ENCODE data around the gene DTNBP1.

Gene DTNBP1

DNA sequence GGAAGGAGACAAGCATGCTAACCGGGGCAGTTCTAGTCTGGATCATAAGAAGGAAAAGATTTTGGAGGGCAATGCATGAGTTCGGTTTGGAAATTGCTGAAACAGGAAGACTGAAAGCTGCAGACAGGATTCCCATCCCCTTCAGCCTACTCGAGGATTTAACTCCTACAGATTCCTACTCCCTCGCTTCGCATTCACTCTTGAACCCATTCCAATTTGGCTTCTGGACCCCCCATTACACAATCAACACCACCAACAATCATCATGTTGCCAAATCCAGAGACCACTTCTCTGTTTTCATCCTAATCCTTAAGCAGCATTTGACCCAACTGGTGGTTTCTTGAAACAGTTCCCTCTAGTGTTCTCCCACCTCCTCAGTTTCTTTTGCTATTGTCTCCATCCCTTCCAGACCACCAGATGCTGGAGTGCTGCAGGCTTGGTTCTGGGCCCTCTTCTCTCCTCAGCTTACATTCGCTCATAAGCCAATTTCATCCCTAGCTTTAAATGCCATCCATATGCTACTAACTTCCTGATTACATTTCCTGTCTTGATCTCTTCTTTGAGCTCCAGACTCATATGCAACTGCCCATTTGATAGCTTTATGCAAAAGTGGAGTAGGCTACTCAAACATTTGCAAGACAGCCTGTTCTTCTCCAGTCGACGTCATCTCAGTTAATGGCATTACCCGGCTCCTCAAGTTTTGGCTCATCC lies 66.5 kb downstream of the DTNBP1 start:
- H3K4me3 ChIP-seq (ENCODE audit: low read depth, low read length): no peak overlapping the region
- in situ Hi-C loops (cut with HindIII; ENCODE audit: low sequenced_read_pairs): no loop called here
- no peak for TF ChIP-seq CTCF (IDR thresholded peaks at IDR 0.05; ENCODE audit: low read depth, low read length)
- DNase-seq (ENCODE audit: low read depth, low spot score): no peak

DNA sequence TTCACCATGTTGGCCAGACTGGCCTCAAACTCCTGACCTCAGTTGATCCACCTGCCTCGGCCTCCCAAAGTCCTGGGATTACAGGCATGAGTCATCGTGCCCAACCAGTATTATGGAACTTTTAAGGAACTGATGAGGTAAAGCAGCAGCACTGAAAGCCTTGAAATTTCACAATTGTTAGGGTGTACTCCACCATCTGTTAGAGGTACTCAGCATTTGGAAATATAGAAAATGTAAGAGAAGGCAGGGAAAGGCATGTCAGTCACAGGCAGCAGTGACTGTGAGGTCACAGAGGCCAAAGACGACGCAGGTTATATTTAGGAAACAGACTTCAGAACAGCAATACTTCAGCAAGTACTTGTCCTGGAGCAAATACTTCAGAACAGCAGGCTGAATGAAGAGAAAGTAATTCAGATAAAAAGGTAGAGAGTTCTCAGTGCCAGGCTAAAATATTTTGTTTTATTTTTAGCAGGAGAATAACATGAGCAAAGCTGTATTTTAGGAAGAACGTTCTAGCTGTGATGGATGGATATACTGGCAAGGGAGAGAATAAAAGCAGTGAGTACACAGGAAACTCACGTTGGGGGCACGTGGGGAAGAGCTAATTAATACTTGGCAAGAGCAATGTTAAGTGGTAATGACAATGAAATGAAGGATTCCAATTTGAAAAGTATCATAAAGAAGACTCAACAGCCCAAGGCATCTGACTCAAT lies 67.2 kb downstream of the DTNBP1 start:
- in situ Hi-C loops (cut with HindIII; ENCODE audit: low sequenced_read_pairs): no loop called here
- no peak for DNase-seq (ENCODE audit: low read depth, low spot score)
- no peak overlapping the region for H3K4me3 ChIP-seq (ENCODE audit: low read depth, low read length)
- TF ChIP-seq CTCF (IDR thresholded peaks at IDR 0.05; ENCODE audit: low read depth, low read length): no peak

DNA sequence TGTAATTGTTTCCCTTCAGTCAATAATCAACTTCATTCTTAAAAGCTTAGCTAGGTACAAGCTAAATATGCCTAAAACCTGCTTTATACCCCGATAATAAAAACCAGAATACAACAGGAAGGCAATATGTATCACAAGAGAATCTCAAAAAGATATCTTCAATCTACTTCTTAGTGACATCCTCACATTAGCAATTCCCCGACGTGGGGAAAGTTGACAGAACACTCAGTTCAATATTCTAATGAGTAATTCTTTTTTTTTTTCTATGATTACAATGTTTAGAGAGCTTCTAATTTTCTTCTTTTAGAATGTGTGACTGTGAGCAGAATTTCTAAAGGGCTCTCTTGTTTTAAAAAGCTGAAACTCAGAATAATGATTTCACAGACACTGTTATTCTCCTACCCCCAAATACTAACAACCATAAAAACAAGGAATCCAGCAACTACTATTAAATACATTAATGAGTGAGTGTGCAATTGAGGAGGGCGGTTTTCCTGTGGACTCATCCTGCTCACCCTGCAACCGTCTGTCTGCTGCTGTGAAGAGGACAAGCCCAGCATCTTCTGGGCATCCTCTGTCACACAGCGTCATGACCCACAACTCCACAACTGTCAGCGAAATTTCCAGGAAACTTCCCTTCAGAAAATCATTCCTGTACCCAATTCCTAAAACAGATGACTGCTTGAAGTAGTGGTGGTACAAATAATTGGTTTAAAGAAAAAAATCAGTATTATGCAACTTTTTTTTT lies 68.1 kb downstream of the DTNBP1 start:
- no peak for DNase-seq (ENCODE audit: low read depth, low spot score)
- in situ Hi-C loops (cut with HindIII; ENCODE audit: low sequenced_read_pairs): no loop called here
- no peak overlapping the region for H3K4me3 ChIP-seq (ENCODE audit: low read depth, low read length)
- TF ChIP-seq CTCF (IDR thresholded peaks at IDR 0.05; ENCODE audit: low read depth, low read length): no peak

DNA sequence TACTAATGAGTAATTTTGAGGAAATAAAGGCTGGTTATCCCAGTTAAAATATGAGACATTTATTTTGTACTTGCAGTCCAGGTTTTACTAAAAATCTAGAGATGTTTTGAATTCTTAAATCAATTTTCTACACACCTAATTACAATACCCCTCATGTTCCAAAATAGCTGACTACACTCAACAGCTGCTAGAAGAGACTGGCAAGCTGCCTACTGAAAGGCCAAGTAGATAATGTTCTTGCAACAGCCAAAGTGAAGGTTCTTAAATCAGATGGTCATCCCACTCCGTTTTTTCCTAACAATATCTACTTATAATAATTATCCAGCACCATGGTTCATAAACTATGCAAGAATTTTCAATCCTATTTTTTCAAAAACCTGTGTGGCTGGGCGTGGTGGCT lies 69.0 kb downstream of the DTNBP1 start:
- TF ChIP-seq CTCF (IDR thresholded peaks at IDR 0.05; ENCODE audit: low read depth, low read length): no peak
- no peak overlapping the region for H3K4me3 ChIP-seq (ENCODE audit: low read depth, low read length)
- peak; percentile 13 for DNase-seq (ENCODE audit: low read depth, low spot score)
- in situ Hi-C loops (cut with HindIII; ENCODE audit: low sequenced_read_pairs): no loop called here

GRCh38 chr6:15592610-15593009 lies 70.2 kb downstream of the DTNBP1 start:
- no peak for DNase-seq (ENCODE audit: low read depth, low spot score)
- in situ Hi-C loops (cut with HindIII; ENCODE audit: low sequenced_read_pairs): no loop called here
- no peak for TF ChIP-seq CTCF (IDR thresholded peaks at IDR 0.05; ENCODE audit: low read depth, low read length)
- no peak overlapping the region for H3K4me3 ChIP-seq (ENCODE audit: low read depth, low read length)

- DNase-seq (ENCODE audit: low read depth, low spot score): peak; percentile 63
- in situ Hi-C loops (cut with HindIII; ENCODE audit: low sequenced_read_pairs): no loop called here
- no peak overlapping the region for H3K4me3 ChIP-seq (ENCODE audit: low read depth, low read length)
- TF ChIP-seq CTCF (IDR thresholded peaks at IDR 0.05; ENCODE audit: low read depth, low read length): no peak
These were observed 73.7 kb downstream of the DTNBP1 start for GRCh38 chr6:15588971-15589634.
